Lung (tissue), 12 donors: ENCODE measurements around the gene RNF10. TPM values are rescaled to one million over a fixed set of nuclear protein-coding genes. Genes with fewer than 3 reads are reported as not detected.

Experiments used
- ATAC-seq: fragments of 200-7000 bp; cut with Tn5 transposase; one replicate; pipeline ENCODE4 v1.9.1; 2020; ENCODE audit warnings: moderate number of reproducible peaks; ENCODE audit not compliant: insufficient read depth, low FRiP score
- DNase-seq, 3 donors: peaks; one replicate each; pipeline ENCODE4 v3.0.0-alpha.2; 2013 to 2017
- H3K27ac ChIP-seq, 2 donors: one replicate each; pipeline ENCODE4 v1.5.1; 2013; ENCODE audit warnings: mild to moderate bottlenecking in 2 of 2, moderate library complexity in 2 of 2, control low read depth in 1 of 2, inconsistent platforms in 1 of 2, low read depth in 1 of 2, low read length in 1 of 2
- H3K27me3 ChIP-seq, 3 donors: one replicate each; pipeline ENCODE4 v1.5.1; 2013; ENCODE audit warnings: low read length in 2 of 3; ENCODE audit not compliant: control insufficient read depth in 3 of 3, insufficient read depth in 3 of 3
- H3K36me3 ChIP-seq, 4 donors: one replicate each; pipeline ENCODE4 v1.5.1; 2013; ENCODE audit warnings: low read length in 4 of 4, mild to moderate bottlenecking in 1 of 4, moderate library complexity in 1 of 4; ENCODE audit not compliant: control insufficient read depth in 4 of 4, insufficient read depth in 4 of 4
- H3K4me1 ChIP-seq, 5 donors: one replicate each; pipeline ENCODE4 v1.5.1; 2013; ENCODE audit warnings: low read length in 5 of 5, mild to moderate bottlenecking in 2 of 5, moderate library complexity in 1 of 5; ENCODE audit not compliant: control insufficient read depth in 5 of 5, insufficient read depth in 5 of 5
- H3K4me3 ChIP-seq: one replicate; pipeline ENCODE4 v1.5.1; 2013; ENCODE audit warnings: mild to moderate bottlenecking, control low read depth, moderate library complexity
- H3K9ac ChIP-seq, 2 donors: one replicate each; pipeline ENCODE4 v1.5.1; 2013; ENCODE audit warnings: low read length in 2 of 2, control low read depth in 1 of 2; ENCODE audit not compliant: insufficient read depth in 1 of 2
- H3K9me3 ChIP-seq, 4 donors: one replicate each; pipeline ENCODE4 v1.5.1; 2013; ENCODE audit warnings: low read length in 3 of 4, mild to moderate bottlenecking in 1 of 4, moderate library complexity in 1 of 4; ENCODE audit not compliant: control insufficient read depth in 4 of 4, insufficient read depth in 3 of 4
- WGBS, 2 donors: extraction: QIAGEN DNeasy Blood & Tissue Kit; methylation state at CpG; one replicate each; pipeline ENCODE4 v1.1.7; 2013; 5-methylcytosine and 5-hydroxymethylcytosine counted together
- polyA plus RNA-seq, 2 donors: library from polyadenylated mRNA; stranded (reverse); fragments of 200-250 nt; gene quantifications; one replicate each; pipeline ENCODE4 v1.2.1, GENCODE V29; 2013
- total RNA-seq, 2 donors: library from RNA; depleted of rRNA in 1 of 2; stranded (reverse); fragments of >200 nt in 1 of 2; gene quantifications; one replicate each; pipeline ENCODE4 v1.2.1, GENCODE V29; 2014 to 2021
- TF ChIP-seq, protein P1 (sequence below): IDR thresholded peaks from 2 replicates; pipeline ENCODE4 v1.5.1; 2012; ENCODE audit warnings: mild to moderate bottlenecking; ENCODE audit errors: control extremely low read depth, extremely low read depth
- donor health status: control.
- donor health status: control.
- donor health status: Bipolar disorder and iron deficiency.
- donor health status: healthy.
- donor health status: DM: yes; HTN: yes; CAD: no.

Gene RNF10
- total and polyA plus RNA-seq, 4 donors = 112 to 207 (median 175) TPM

DNA sequence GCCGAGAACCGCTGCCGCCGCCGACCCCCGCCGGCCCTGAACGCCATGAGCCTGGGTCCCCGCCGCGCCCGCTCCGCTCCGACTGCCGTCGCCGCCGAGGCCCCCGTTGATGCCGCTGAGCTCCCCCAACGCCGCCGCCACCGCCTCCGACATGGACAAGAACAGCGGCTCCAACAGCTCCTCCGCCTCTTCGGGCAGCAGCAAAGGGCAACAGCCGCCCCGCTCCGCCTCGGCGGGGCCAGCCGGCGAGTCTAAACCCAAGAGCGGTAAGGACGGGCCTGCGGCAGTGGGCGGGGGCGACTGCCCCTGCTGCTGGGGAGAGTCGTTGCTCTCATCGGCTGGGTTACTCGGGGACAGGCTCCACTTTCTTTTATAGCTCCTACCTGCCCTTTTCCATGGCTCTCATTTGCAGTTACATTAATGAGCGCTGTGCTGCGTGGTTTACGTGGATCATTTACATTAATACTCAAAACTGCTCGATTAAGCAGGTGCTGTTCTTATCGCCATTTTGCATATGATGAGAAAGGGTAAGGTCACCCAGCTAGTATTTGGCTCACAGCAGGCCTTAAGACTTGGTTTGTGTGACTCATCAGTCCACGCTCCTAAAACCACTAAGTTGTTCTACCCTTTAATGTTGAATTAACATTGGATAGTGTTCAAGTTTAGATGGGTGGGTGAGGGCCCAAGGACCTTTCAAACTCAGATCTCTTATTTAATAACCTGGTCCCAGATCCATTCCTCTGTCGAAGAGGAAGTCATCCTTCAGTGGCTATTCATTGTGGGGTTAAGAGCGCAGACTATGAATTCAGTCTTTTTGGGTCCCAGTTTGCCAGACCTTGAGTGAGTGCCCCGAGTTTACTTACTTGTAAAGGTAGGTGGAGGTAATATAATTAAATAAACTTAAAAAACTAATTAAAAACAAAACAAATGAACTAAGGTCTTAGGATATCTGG, 823 bp downstream of the RNF10 start:
- Histone ChIP-seq H3K36me3 (peaks cover 0 to 9% (median 0%) of the 10 kb centered on the region in 4 donors), H3K27ac (peak overlapping the region; percentile 97 to 99), H3K4me3 (peak overlapping the region; percentile 94), H3K4me1 (peaks cover 15 to 42% (median 16%) of the 10 kb centered on the region in 5 donors), H3K9ac (peak overlapping the region; percentile 79 to 91), H3K27me3 (no peaks in the 10 kb centered on the region), H3K9me3 (no peaks in the 10 kb centered on the region)
- TF ChIP-seq, protein P1, sequence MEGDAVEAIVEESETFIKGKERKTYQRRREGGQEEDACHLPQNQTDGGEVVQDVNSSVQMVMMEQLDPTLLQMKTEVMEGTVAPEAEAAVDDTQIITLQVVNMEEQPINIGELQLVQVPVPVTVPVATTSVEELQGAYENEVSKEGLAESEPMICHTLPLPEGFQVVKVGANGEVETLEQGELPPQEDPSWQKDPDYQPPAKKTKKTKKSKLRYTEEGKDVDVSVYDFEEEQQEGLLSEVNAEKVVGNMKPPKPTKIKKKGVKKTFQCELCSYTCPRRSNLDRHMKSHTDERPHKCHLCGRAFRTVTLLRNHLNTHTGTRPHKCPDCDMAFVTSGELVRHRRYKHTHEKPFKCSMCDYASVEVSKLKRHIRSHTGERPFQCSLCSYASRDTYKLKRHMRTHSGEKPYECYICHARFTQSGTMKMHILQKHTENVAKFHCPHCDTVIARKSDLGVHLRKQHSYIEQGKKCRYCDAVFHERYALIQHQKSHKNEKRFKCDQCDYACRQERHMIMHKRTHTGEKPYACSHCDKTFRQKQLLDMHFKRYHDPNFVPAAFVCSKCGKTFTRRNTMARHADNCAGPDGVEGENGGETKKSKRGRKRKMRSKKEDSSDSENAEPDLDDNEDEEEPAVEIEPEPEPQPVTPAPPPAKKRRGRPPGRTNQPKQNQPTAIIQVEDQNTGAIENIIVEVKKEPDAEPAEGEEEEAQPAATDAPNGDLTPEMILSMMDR = no peak
- DNase-seq (peak; percentile 55 to 63 (median 60)), ATAC-seq (peak; percentile 67)
- 0 to 1% methylated on average over 51 to 52 of the region's 52 CpGs for WGBS, 2 donors

GRCh38 chr12:120536064-120536791, 2.1 kb downstream of the RNF10 start:
- Histone ChIP-seq H3K4me1 (peaks cover 15 to 41% (median 23%) of the 10 kb centered on the region in 5 donors), H3K9me3 (no peaks in the 10 kb centered on the region), H3K36me3 (peaks cover 0 to 14% (median 0%) of the 10 kb centered on the region in 4 donors), H3K9ac (peak overlapping the region in 1 of 2 donors; percentile 91), H3K27me3 (no peaks in the 10 kb centered on the region), H3K4me3 (peak overlapping the region; percentile 32), H3K27ac (peak overlapping the region; percentile 47 to 97)
- TF ChIP-seq, protein P1 = no peak
- ATAC-seq = no peak
- WGBS, 2 donors = 40 to 52% methylated on average over 13 of the region's 13 CpGs
- DNase-seq = no peak

DNA sequence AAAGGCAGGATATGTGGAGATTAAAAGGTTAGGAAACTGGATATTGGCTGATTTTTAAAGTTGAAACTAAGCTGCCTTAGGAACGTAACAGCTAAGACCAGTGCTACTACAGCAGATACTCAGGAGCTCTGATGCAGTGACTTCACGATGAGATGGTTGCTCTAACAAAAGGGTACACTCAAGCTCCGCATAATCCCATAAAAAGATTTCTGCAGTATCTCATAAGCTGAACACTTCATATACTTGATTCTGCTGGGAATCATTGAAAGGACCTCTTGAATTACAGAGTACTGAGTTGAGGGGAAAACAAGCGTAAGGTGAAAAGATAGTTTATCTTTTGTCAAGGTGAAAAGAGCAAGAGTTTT, 3.7 kb downstream of the RNF10 start:
- Histone ChIP-seq H3K9me3 (no peaks in the 10 kb centered on the region), H3K27ac (peak overlapping the region; percentile 32 to 89), H3K36me3 (peaks cover 0 to 19% (median 2%) of the 10 kb centered on the region in 4 donors), H3K27me3 (no peaks in the 10 kb centered on the region), H3K4me1 (peaks cover 15 to 44% (median 23%) of the 10 kb centered on the region in 5 donors), H3K4me3 (no peak overlapping the region), H3K9ac (no peak overlapping the region)
- DNase-seq = no peak
- 35 to 58% methylated on average over 4 of the region's 4 CpGs for WGBS, 2 donors
- no peak for ATAC-seq
- TF ChIP-seq, protein P1 = no peak
